GM23338 (cell line): ENCODE measurements around the gene COMMD4. TPM values are rescaled to one million over a fixed set of nuclear protein-coding genes. Genes with fewer than 3 reads are reported as not detected.

Experiments used
- ATAC-seq: fragments of 200-7000 bp; cut with Tn5 transposase; 3 replicates; pipeline ENCODE4 v1.9.1; 2020
- DNase-seq: peaks from one replicate; pipeline ENCODE4 v3.0.0-alpha.2; 2015; ENCODE audit warnings: low spot score
- H2AFZ ChIP-seq: fragments of 200-600 bp; sonication (generic); 2 replicates; pipeline ENCODE4 v1.8.0; 2016; ENCODE audit warnings: antibody characterized with exemption, mild to moderate bottlenecking, moderate library complexity
- H3F3A ChIP-seq: fragments of 200-600 bp; sonication (generic); replicated peaks from 2 replicates; pipeline ENCODE4 v1.8.0; 2017; ENCODE audit warnings: antibody characterized with exemption, mixed run types, low read depth
- H3K27ac ChIP-seq: fragments of 200-600 bp; sonication (generic); 2 replicates; pipeline ENCODE4 v1.6.1; 2016; ENCODE audit warnings: low read depth
- H3K27me3 ChIP-seq: fragments of 200-600 bp; sonication (generic); 2 replicates; pipeline ENCODE4 v1.8.0; 2016; ENCODE audit warnings: mild to moderate bottlenecking, mixed run types, moderate library complexity; ENCODE audit not compliant: insufficient read depth
- H3K36me3 ChIP-seq: fragments of 200-600 bp; sonication (generic); 2 replicates; pipeline ENCODE4 v1.8.0; 2016; ENCODE audit warnings: mild to moderate bottlenecking; ENCODE audit not compliant: insufficient read depth
- H3K4me1 ChIP-seq: fragments of 200-600 bp; sonication (generic); 2 replicates; pipeline ENCODE4 v1.8.0; 2016; ENCODE audit warnings: mild to moderate bottlenecking, moderate library complexity; ENCODE audit not compliant: insufficient read depth
- H3K4me2 ChIP-seq: fragments of 200-600 bp; sonication (generic); 2 replicates; pipeline ENCODE4 v1.7.1; 2017; ENCODE audit warnings: mixed run types
- H3K4me3 ChIP-seq: fragments of 200-600 bp; sonication (generic); 2 replicates; pipeline ENCODE4 v1.6.1; 2016; ENCODE audit warnings: mixed run types
- H3K79me2 ChIP-seq: fragments of 200-600 bp; sonication (generic); replicated peaks from 2 replicates; pipeline ENCODE4 v1.8.0; 2017; ENCODE audit warnings: mild to moderate bottlenecking; ENCODE audit not compliant: insufficient read depth
- H3K9me2 ChIP-seq: fragments of 200-600 bp; sonication (generic); 2 replicates; pipeline ENCODE4 v1.8.0; 2017; ENCODE audit not compliant: insufficient read depth
- H4K20me1 ChIP-seq: fragments of 200-600 bp; sonication (generic); replicated peaks from 2 replicates; pipeline ENCODE4 v1.8.0; 2017; ENCODE audit warnings: mild to moderate bottlenecking; ENCODE audit not compliant: insufficient read depth
- H3K27ac Mint-ChIP-seq: 2 replicates; pipeline ENCODE4 v1.8.0; 2020; ENCODE audit warnings: inconsistent platforms, mild to moderate bottlenecking, moderate library complexity, mixed read lengths
- H3K27me3 Mint-ChIP-seq: 3 replicates; pipeline ENCODE4 v1.8.0; 2022; ENCODE audit warnings: low read depth, mild to moderate bottlenecking, moderate library complexity, mixed read lengths, inconsistent platforms; ENCODE audit not compliant: insufficient read depth, poor library complexity
- H3K36me3 Mint-ChIP-seq: 3 replicates; pipeline ENCODE4 v1.8.0; 2021; ENCODE audit warnings: low read depth, mild to moderate bottlenecking, inconsistent platforms, moderate library complexity, mixed read lengths
- H3K4me1 Mint-ChIP-seq: 3 replicates; pipeline ENCODE4 v1.8.0; 2020; ENCODE audit warnings: mild to moderate bottlenecking, inconsistent platforms, mixed read lengths
- H3K4me3 Mint-ChIP-seq: 3 replicates; pipeline ENCODE4 v1.8.0; 2021; ENCODE audit warnings: moderate library complexity, mild to moderate bottlenecking, inconsistent platforms, mixed read lengths
- H3K9me3 Mint-ChIP-seq: 3 replicates; pipeline ENCODE4 v1.8.0; 2020; ENCODE audit warnings: moderate library complexity, mild to moderate bottlenecking, inconsistent platforms, mixed read lengths
- CREB1 ChIP-seq: fragments of 250-450 bp; sonication (Bioruptor Pico); IDR thresholded peaks from 2 replicates; pipeline ENCODE4 v1.5.0; 2020; ENCODE audit warnings: low read depth, mild to moderate bottlenecking, moderate library complexity
- EZH2 ChIP-seq: fragments of 200-600 bp; sonication (generic); IDR thresholded peaks from one replicate; pipeline ENCODE4 v1.8.0; 2017; ENCODE audit warnings: antibody characterized with exemption, mild to moderate bottlenecking, low read depth; ENCODE audit not compliant: unreplicated experiment
- EZH2phosphoT487 ChIP-seq: fragments of 200-600 bp; sonication (generic); IDR thresholded peaks from one replicate; pipeline ENCODE4 v1.8.1; 2018; ENCODE audit warnings: antibody characterized with exemption; ENCODE audit not compliant: unreplicated experiment
- JUNB ChIP-seq: IDR thresholded peaks from one replicate; pipeline ENCODE4 v1.6.1; 2016; ENCODE audit warnings: antibody characterized with exemption; ENCODE audit not compliant: unreplicated experiment
- NANOG ChIP-seq: IDR thresholded peaks from 2 replicates; pipeline ENCODE4 v1.6.1; 2016; ENCODE audit warnings: antibody characterized with exemption, borderline replicate concordance
- STAT1 ChIP-seq: IDR thresholded peaks from one replicate; pipeline ENCODE4 v1.6.1; 2016; ENCODE audit warnings: antibody characterized with exemption; ENCODE audit not compliant: unreplicated experiment
- ZNF114 ChIP-seq: fragments of 250-450 bp; sonication (Bioruptor Pico); IDR thresholded peaks from 2 replicates; pipeline ENCODE4 v1.5.0; 2020; ENCODE audit warnings: mild to moderate bottlenecking, moderate library complexity
- polyA plus RNA-seq: library from polyadenylated mRNA; unstranded; fragments of >200 nt; fragmentation: Nextera tagmentation; extraction: Ambion mirVana; gene quantifications from 2 replicates; pipeline ENCODE4 v1.2.1, GENCODE V29; 2016
- total RNA-seq: library from RNA; depleted of rRNA; stranded (reverse); fragments of >200 nt; shearing (Covaris generic); gene quantifications from 2 replicates; pipeline ENCODE4 v1.2.3, GENCODE V29; 2014
- TF ChIP-seq, protein P1 (sequence below): fragments of 250-450 bp; sonication (Bioruptor Pico); IDR thresholded peaks from 2 replicates; pipeline ENCODE4 v1.5.0; 2020; ENCODE audit warnings: mild to moderate bottlenecking, moderate library complexity
- TF ChIP-seq, protein P2 (sequence below): IDR thresholded peaks from 2 replicates; pipeline ENCODE4 v1.6.1; 2016; ENCODE audit warnings: antibody characterized with exemption

COMMD4 gene
- total and polyA plus RNA-seq, 2 experiments from 2014 or later, result 131 TPM

DNA sequence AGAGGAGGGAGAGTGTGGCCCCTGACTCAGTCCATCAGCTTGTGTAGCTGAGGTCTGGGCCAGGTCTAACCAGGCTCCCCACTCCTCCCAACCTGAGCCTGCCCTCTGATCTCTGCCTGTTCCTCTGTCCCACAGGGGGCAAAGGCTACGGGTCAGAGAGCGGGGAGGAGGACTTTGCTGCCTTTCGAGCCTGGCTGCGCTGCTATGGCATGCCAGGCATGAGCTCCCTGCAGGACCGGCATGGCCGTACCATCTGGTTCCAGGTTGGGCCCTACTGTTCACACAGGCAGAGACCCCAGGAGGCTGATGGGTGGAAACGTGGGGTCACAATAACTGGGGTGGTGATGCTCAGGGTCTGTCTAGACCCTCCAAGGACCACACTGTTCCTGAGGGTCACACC, 17.7 kb downstream of the COMMD4 start (continued):
- TF ChIP-seq, protein P1, sequence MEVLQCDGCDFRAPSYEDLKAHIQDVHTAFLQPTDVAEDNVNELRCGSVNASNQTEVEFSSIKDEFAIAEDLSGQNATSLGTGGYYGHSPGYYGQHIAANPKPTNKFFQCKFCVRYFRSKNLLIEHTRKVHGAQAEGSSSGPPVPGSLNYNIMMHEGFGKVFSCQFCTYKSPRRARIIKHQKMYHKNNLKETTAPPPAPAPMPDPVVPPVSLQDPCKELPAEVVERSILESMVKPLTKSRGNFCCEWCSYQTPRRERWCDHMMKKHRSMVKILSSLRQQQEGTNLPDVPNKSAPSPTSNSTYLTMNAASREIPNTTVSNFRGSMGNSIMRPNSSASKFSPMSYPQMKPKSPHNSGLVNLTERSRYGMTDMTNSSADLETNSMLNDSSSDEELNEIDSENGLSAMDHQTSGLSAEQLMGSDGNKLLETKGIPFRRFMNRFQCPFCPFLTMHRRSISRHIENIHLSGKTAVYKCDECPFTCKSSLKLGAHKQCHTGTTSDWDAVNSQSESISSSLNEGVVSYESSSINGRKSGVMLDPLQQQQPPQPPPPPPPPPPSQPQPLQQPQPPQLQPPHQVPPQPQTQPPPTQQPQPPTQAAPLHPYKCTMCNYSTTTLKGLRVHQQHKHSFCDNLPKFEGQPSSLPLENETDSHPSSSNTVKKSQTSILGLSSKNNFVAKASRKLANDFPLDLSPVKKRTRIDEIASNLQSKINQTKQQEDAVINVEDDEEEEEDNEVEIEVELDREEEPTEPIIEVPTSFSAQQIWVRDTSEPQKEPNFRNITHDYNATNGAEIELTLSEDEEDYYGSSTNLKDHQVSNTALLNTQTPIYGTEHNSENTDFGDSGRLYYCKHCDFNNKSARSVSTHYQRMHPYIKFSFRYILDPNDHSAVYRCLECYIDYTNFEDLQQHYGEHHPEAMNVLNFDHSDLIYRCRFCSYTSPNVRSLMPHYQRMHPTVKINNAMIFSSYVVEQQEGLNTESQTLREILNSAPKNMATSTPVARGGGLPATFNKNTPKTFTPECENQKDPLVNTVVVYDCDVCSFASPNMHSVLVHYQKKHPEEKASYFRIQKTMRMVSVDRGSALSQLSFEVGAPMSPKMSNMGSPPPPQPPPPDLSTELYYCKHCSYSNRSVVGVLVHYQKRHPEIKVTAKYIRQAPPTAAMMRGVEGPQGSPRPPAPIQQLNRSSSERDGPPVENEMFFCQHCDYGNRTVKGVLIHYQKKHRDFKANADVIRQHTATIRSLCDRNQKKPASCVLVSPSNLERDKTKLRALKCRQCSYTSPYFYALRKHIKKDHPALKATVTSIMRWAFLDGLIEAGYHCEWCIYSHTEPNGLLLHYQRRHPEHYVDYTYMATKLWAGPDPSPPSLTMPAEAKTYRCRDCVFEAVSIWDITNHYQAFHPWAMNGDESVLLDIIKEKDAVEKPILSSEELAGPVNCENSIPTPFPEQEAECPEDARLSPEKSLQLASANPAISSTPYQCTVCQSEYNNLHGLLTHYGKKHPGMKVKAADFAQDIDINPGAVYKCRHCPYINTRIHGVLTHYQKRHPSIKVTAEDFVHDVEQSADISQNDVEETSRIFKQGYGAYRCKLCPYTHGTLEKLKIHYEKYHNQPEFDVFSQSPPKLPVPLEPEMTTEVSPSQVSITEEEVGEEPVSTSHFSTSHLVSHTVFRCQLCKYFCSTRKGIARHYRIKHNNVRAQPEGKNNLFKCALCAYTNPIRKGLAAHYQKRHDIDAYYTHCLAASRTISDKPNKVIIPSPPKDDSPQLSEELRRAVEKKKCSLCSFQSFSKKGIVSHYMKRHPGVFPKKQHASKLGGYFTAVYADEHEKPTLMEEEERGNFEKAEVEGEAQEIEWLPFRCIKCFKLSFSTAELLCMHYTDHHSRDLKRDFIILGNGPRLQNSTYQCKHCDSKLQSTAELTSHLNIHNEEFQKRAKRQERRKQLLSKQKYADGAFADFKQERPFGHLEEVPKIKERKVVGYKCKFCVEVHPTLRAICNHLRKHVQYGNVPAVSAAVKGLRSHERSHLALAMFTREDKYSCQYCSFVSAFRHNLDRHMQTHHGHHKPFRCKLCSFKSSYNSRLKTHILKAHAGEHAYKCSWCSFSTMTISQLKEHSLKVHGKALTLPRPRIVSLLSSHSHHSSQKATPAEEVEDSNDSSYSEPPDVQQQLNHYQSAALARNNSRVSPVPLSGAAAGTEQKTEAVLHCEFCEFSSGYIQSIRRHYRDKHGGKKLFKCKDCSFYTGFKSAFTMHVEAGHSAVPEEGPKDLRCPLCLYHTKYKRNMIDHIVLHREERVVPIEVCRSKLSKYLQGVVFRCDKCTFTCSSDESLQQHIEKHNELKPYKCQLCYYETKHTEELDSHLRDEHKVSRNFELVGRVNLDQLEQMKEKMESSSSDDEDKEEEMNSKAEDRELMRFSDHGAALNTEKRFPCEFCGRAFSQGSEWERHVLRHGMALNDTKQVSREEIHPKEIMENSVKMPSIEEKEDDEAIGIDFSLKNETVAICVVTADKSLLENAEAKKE (CRISPR knock-in tag), result no peak
- TF ChIP-seq ZNF114, result no peak
- no peak for TF ChIP-seq EZH2phosphoT487
- no peak for TF ChIP-seq STAT1
- TF ChIP-seq, protein P2, sequence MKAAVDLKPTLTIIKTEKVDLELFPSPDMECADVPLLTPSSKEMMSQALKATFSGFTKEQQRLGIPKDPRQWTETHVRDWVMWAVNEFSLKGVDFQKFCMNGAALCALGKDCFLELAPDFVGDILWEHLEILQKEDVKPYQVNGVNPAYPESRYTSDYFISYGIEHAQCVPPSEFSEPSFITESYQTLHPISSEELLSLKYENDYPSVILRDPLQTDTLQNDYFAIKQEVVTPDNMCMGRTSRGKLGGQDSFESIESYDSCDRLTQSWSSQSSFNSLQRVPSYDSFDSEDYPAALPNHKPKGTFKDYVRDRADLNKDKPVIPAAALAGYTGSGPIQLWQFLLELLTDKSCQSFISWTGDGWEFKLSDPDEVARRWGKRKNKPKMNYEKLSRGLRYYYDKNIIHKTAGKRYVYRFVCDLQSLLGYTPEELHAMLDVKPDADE, result no peak

DNA sequence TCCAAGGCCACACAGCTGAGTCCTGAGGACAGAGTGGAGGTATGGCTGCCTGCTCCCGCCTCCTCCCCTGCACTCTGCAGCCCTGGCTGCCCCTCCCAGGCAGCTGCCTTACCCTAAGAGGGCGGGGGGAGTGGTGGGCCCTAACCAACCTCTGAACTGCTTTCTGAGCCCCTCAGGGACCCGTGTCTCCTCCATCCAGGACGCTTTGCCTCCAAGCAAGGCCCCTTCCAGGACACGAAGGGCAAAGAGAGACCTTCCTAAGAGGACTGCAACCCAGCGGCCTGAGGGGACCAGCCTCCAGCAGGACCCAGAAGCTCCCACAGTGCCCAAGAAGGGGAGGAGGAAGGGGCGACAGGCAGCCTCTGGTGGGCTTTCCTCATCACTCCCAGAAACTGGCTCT, 18.6 kb downstream of the COMMD4 start:
- ATAC-seq (no peak), DNase-seq (no peak)
- Histone ChIP-seq H3K4me3 (no peak overlapping the region), H3K27ac (no peak overlapping the region), H3K9me2 (0 out of 2 replicates have a peak, but pooled peaks cover 5% of the 10 kb centered on the region), H3K79me2 (no peaks in the 10 kb centered on the region), H3K4me1 (no peaks in the 10 kb centered on the region), H3F3A (no peaks in the 10 kb centered on the region), H3K36me3 (no peaks in the 10 kb centered on the region), H2AFZ (no peak overlapping the region), H3K27me3 (peaks cover 9% of the 10 kb centered on the region), H4K20me1 (no peaks in the 10 kb centered on the region), H3K4me2 (no peak overlapping the region)
- H3K27me3 Mint-ChIP-seq, result peaks cover 24% of the 10 kb centered on the region
- no peak overlapping the region for H3K27ac Mint-ChIP-seq
- peaks cover 12% of the 10 kb centered on the region for H3K36me3 Mint-ChIP-seq
- no peaks in the 10 kb centered on the region for H3K4me1 Mint-ChIP-seq
- H3K9me3 Mint-ChIP-seq, result no peaks in the 10 kb centered on the region
- no peak overlapping the region for H3K4me3 Mint-ChIP-seq
- TF ChIP-seq NANOG, result no peak
- TF ChIP-seq CREB1, result no peak
- TF ChIP-seq EZH2, result no peak
- no peak for TF ChIP-seq ZNF114
- no peak for TF ChIP-seq JUNB
